ENCODE data around the gene CLIC4.
A peak's percentile ranks its signal among the peaks of the same experiment; 100 is the strongest.
"Not testable (repeated sequence)": the region's sequence is repeated elsewhere in the genome, so short reads cannot be mapped to it uniquely, and the experiment has no call there.

CLIC4 gene

DNA sequence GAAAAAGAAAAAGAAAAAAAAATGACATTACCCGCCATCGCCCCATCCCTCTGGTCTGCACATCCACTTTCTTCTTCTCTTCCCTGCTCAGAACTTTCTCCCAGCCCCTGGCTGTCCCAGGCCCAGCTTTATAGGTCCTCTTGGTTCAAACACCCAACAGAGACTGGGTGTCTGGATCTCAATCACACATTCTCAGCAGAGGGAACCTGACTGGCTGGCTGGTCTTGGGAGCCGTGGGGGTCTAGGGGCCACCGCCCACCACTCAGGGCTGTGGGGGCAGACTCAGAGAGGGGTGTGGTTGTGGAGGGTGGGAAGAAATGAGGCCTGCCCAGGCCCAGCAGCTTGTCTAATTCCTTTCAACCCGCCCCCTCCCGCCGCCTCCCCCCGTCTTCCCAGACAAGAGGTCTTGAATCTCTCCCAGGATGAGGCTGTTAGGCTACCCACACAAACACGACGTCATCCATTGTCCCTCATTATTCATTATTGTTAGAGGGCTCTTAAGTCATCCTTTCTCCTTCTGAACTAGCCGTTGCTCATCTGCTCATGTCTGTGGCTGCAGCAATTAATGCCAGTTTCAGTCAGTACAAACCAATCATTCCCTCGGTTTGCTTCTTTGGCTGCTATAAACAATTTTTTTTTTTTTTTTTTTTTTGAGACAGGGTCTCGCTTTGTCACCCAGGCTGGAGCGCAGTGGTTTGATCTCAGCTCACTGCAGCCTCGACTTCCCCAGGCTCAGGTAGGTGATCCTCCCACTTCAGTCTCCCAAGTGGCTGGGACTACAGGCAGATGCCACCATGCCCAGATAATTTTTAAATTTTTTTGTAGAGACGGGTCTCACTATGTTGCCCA lies 40.6 kb upstream of the CLIC4 start:
- peak overlapping the region; percentile 86 for H2AFZ ChIP-seq (ENCODE audit: low read length)
- no peaks in the 10 kb centered on the region for H3K36me3 ChIP-seq (ENCODE audit: insufficient read depth, low read length)
- H4K20me1 ChIP-seq (ENCODE audit: insufficient read depth, low read length, poor library complexity, severe bottlenecking), result no peaks in the 10 kb centered on the region
- H3F3A ChIP-seq (ENCODE audit: low read depth), result no peaks in the 10 kb centered on the region
- no peak overlapping the region for H3K4me2 ChIP-seq (ENCODE audit: low read depth, low read length, poor library complexity, severe bottlenecking)
- TF ChIP-seq, protein P1, sequence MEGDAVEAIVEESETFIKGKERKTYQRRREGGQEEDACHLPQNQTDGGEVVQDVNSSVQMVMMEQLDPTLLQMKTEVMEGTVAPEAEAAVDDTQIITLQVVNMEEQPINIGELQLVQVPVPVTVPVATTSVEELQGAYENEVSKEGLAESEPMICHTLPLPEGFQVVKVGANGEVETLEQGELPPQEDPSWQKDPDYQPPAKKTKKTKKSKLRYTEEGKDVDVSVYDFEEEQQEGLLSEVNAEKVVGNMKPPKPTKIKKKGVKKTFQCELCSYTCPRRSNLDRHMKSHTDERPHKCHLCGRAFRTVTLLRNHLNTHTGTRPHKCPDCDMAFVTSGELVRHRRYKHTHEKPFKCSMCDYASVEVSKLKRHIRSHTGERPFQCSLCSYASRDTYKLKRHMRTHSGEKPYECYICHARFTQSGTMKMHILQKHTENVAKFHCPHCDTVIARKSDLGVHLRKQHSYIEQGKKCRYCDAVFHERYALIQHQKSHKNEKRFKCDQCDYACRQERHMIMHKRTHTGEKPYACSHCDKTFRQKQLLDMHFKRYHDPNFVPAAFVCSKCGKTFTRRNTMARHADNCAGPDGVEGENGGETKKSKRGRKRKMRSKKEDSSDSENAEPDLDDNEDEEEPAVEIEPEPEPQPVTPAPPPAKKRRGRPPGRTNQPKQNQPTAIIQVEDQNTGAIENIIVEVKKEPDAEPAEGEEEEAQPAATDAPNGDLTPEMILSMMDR (conservative IDR thresholded peaks at IDR 0.05; ENCODE audit: low read length), result no peak
- no peak for TF ChIP-seq EZH2phosphoT487 (IDR thresholded peaks at IDR 0.05; ENCODE audit: borderline replicate concordance)
- H3K27me3 ChIP-seq (ENCODE audit: insufficient read depth, low read length, poor library complexity, severe bottlenecking), result no peaks in the 10 kb centered on the region
- no peaks in the 10 kb centered on the region for H3K79me2 ChIP-seq (ENCODE audit: insufficient read depth, low read length)
- H3K9me3 ChIP-seq (ENCODE audit: insufficient read depth, low read depth, low read length), result no peaks in the 10 kb centered on the region
- H3K4me3 ChIP-seq (ENCODE audit: low read length, poor library complexity, severe bottlenecking), result no peak overlapping the region
- H3K9me2 ChIP-seq (replicated peaks; ENCODE audit: low read depth, low read length), result no peaks in the 10 kb centered on the region
- H3K9ac ChIP-seq (ENCODE audit: low read depth, low read length, poor library complexity, severe bottlenecking), result no peak overlapping the region
- peaks cover 9% of the 10 kb centered on the region for H3K4me1 ChIP-seq (ENCODE audit: insufficient read depth, low read length, poor library complexity, severe bottlenecking)

DNA sequence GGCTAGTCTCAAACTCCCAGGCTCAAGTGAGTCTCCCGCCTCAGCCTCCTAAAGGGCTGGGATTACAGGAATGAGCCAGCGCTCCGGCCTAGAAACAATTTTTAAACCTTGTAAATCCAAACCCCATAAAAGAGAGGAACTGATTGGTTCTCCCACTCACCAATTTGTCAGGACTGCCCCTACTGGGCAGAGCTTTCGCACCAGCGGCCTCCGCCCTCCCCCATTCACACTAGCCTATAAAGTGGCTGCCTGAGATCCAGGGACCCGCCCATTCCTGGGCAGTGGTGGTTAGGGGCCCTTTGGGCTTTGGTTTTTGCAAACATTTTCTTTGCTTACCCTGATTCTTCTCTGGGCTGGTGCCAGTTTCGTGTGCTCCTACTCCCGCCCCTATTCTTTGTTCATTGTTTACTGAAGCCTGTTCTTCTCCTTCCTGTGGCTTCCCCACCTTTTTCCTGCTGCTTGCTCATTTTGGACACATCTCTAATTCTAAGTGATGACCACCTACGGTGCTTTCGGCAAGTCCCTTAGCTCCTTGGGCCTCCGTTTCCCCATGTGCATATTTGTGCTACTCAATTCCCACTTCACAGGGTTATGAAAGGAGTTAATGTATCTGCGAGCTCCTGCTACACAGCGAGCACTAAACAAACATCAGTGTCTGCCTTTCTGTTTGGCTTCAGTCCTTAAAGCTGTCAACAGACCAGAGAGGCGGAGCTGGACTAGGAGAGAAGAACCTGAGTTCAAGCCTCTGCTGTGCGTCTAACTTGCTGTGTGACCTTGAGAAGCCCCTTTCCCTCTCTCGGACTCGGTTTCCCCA lies 39.8 kb upstream of the CLIC4 start:
- H3K9me3 ChIP-seq (ENCODE audit: insufficient read depth, low read depth, low read length), result no peaks in the 10 kb centered on the region
- peak overlapping the region; percentile 86 for H2AFZ ChIP-seq (ENCODE audit: low read length)
- peaks cover 9% of the 10 kb centered on the region for H3K4me1 ChIP-seq (ENCODE audit: insufficient read depth, low read length, poor library complexity, severe bottlenecking)
- H3K27me3 ChIP-seq (ENCODE audit: insufficient read depth, low read length, poor library complexity, severe bottlenecking), result no peaks in the 10 kb centered on the region
- no peaks in the 10 kb centered on the region for H3K9me2 ChIP-seq (replicated peaks; ENCODE audit: low read depth, low read length)
- no peaks in the 10 kb centered on the region for H3K36me3 ChIP-seq (ENCODE audit: insufficient read depth, low read length)
- H3K4me2 ChIP-seq (ENCODE audit: low read depth, low read length, poor library complexity, severe bottlenecking), result peak overlapping the region; percentile 40
- H4K20me1 ChIP-seq (ENCODE audit: insufficient read depth, low read length, poor library complexity, severe bottlenecking), result no peaks in the 10 kb centered on the region
- H3K9ac ChIP-seq (ENCODE audit: low read depth, low read length, poor library complexity, severe bottlenecking), result no peak overlapping the region
- no peaks in the 10 kb centered on the region for H3F3A ChIP-seq (ENCODE audit: low read depth)
- no peak for TF ChIP-seq EZH2phosphoT487 (IDR thresholded peaks at IDR 0.05; ENCODE audit: borderline replicate concordance)
- TF ChIP-seq, protein P1 (conservative IDR thresholded peaks at IDR 0.05; ENCODE audit: low read length), result no peak
- H3K79me2 ChIP-seq (ENCODE audit: insufficient read depth, low read length), result no peaks in the 10 kb centered on the region
- H3K4me3 ChIP-seq (ENCODE audit: low read length, poor library complexity, severe bottlenecking), result no peak overlapping the region

DNA sequence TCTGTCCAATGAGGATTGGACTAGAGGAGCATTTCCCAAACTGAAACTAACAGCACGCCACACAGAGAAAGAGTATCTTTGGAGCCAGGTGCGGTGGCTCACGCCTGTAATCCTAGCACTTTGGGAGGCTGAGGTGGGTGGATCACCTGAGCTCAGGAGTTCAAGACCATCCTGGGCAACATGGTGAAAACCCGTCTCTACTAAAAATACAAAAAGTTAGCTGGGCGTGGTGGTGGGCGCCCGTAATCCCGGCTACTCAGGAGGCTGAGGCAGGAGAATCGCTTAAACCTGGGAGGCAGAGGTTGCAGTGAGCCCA lies 39.2 kb upstream of the CLIC4 start:
- H2AFZ ChIP-seq (ENCODE audit: low read length); H3K27me3 ChIP-seq (ENCODE audit: insufficient read depth, low read length, poor library complexity, severe bottlenecking); H3K79me2 ChIP-seq (ENCODE audit: insufficient read depth, low read length); H3K4me1 ChIP-seq (ENCODE audit: insufficient read depth, low read length, poor library complexity, severe bottlenecking); H4K20me1 ChIP-seq (ENCODE audit: insufficient read depth, low read length, poor library complexity, severe bottlenecking); H3F3A ChIP-seq (ENCODE audit: low read depth); H3K36me3 ChIP-seq (ENCODE audit: insufficient read depth, low read length); H3K9me3 ChIP-seq (ENCODE audit: insufficient read depth, low read depth, low read length); H3K9ac ChIP-seq (ENCODE audit: low read depth, low read length, poor library complexity, severe bottlenecking); H3K9me2 ChIP-seq (replicated peaks; ENCODE audit: low read depth, low read length); H3K4me3 ChIP-seq (ENCODE audit: low read length, poor library complexity, severe bottlenecking): not testable (repeated sequence)
- H3K4me2 ChIP-seq (ENCODE audit: low read depth, low read length, poor library complexity, severe bottlenecking), result peak overlapping the region; percentile 40
